ENCODE results near the gene SGK1.

Gene SGK1

DNA sequence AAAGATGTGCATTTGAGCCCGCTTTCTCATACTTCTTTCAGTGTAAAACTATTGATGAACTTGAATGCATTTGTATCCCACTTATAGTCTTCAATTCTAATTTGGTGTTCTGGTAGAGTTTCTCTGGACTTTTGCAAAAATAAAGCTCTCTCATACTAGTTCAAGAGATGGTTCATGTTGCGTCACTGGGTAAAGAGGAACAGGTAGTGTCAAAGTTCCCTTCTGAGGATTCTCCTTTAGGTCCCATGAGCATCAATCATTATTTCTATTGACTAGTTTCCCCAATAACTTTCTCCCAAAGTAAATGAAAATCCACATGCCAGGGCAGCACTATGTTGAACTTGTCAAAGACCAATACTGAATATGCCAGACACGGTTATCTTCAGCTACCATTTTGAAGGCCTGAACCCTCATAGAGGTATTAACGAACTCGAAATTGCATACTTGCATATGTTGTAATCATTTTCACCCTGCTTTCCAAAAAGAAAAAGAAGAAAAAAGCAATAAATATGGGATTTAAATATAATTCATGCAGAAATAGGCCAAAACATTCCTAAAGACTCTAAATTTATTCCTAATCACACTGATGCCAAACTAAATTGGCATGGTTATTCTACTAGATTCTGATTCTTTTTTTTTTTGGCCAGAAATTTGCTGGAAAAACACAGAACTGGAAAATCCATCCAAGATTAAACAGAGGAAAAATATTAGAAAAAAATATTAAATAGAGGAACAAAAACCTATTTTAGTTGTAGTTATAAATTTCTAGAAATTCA lies 84.5 kb downstream of the SGK1 start:
- Histone ChIP-seq H3K36me3 (ENCODE audit: control insufficient read depth, insufficient read depth, low read length) (no peaks in the 10 kb centered on the region), H3K4me3 (replicated peaks; ENCODE audit: low read depth, low read length) (no peak overlapping the region), H3K27me3 (replicated peaks; ENCODE audit: control insufficient read depth, insufficient read depth, low read length) (no peaks in the 10 kb centered on the region)
- TF ChIP-seq, protein P1, sequence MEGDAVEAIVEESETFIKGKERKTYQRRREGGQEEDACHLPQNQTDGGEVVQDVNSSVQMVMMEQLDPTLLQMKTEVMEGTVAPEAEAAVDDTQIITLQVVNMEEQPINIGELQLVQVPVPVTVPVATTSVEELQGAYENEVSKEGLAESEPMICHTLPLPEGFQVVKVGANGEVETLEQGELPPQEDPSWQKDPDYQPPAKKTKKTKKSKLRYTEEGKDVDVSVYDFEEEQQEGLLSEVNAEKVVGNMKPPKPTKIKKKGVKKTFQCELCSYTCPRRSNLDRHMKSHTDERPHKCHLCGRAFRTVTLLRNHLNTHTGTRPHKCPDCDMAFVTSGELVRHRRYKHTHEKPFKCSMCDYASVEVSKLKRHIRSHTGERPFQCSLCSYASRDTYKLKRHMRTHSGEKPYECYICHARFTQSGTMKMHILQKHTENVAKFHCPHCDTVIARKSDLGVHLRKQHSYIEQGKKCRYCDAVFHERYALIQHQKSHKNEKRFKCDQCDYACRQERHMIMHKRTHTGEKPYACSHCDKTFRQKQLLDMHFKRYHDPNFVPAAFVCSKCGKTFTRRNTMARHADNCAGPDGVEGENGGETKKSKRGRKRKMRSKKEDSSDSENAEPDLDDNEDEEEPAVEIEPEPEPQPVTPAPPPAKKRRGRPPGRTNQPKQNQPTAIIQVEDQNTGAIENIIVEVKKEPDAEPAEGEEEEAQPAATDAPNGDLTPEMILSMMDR (IDR thresholded peaks at IDR 0.05; ENCODE audit: insufficient read depth, low read length, poor library complexity, severe bottlenecking), result no peak
- no peak for DNase-seq (ENCODE audit: extremely low read depth, insufficient read length)

DNA sequence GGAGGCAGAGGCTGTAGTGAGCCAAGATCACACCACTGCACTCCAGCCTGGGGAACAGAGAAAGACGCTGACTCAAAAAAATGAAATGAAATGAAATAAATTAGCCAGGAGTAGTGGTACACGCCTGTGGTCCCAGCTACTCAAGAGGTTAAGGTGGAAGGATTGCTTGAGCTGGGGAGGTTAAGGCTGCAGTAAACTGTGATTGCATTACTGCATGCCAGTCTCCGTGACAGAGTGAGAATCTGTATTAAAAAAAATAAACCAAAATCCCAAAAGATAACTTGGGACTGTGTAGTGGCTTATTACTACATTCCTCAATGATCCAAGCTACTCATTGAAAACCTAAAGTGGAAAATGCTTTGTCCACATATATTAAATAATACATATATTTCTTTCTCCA lies 87.0 kb downstream of the SGK1 start:
- Histone ChIP-seq H3K36me3 (ENCODE audit: control insufficient read depth, insufficient read depth, low read length) (no peaks in the 10 kb centered on the region), H3K27me3 (replicated peaks; ENCODE audit: control insufficient read depth, insufficient read depth, low read length) (no peaks in the 10 kb centered on the region), H3K4me3 (replicated peaks; ENCODE audit: low read depth, low read length) (no peak overlapping the region)
- DNase-seq (ENCODE audit: extremely low read depth, insufficient read length), result no peak
- TF ChIP-seq, protein P1 (IDR thresholded peaks at IDR 0.05; ENCODE audit: insufficient read depth, low read length, poor library complexity, severe bottlenecking), result no peak

DNA sequence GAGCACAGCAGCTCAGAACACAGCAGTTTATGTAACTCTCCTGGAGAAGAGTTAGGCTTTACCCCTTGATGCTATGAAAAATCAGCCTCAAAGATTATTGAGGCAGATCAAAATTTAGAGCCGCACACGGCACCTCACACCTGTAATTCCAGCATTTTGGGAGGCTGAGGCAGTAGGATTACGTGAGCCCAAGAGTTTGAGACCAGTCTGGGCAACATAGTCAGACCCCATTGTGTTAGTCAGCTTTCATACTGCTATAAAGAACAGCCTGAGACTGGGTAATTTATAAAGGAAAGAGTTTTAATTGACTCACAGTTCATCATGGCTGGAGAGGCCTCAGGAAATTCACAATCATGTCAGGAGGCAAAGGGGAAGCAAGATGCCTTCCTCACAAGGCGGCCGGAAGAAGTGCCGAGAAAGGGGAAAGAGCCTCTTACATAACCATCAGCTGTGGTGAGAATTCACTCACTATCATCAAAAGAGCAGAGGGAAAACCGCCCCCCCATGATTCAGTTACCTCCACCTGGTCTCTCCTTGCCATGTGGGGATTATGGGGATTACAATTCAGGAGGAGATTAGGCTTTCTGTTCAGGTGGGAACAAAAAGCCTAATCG lies 87.7 kb downstream of the SGK1 start:
- no peak overlapping the region; the same call in 1 of the 2 replicates for H3K4me3 ChIP-seq (replicated peaks; ENCODE audit: low read depth, low read length)
- DNase-seq (ENCODE audit: extremely low read depth, insufficient read length), result no peak
- no peaks in the 10 kb centered on the region for H3K36me3 ChIP-seq (ENCODE audit: control insufficient read depth, insufficient read depth, low read length)
- H3K27me3 ChIP-seq (replicated peaks; ENCODE audit: control insufficient read depth, insufficient read depth, low read length), result no peaks in the 10 kb centered on the region
- TF ChIP-seq, protein P1 (IDR thresholded peaks at IDR 0.05; ENCODE audit: insufficient read depth, low read length, poor library complexity, severe bottlenecking), result no peak

DNA sequence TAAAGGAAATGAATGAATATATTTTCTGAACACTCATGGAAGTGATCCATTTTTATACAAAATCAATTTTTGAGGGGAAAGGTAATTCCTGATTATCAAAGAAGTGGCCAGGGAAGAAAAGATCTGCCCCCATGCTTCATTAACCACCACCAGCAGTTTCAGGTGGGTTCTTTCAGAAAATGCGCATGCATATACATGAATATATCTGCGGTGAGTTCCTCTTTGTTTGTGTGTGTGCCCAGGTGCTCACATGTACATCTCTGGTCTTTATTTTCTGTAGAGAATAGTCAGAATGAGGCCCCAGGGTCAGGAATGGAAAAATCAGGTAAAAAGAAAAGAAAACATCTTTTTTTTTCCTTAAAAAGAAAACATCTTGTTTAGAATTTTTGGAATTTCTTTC lies 88.4 kb downstream of the SGK1 start:
- TF ChIP-seq, protein P1 (IDR thresholded peaks at IDR 0.05; ENCODE audit: insufficient read depth, low read length, poor library complexity, severe bottlenecking), result no peak
- no peaks in the 10 kb centered on the region for H3K36me3 ChIP-seq (ENCODE audit: control insufficient read depth, insufficient read depth, low read length)
- no peak for DNase-seq (ENCODE audit: extremely low read depth, insufficient read length)

DNA sequence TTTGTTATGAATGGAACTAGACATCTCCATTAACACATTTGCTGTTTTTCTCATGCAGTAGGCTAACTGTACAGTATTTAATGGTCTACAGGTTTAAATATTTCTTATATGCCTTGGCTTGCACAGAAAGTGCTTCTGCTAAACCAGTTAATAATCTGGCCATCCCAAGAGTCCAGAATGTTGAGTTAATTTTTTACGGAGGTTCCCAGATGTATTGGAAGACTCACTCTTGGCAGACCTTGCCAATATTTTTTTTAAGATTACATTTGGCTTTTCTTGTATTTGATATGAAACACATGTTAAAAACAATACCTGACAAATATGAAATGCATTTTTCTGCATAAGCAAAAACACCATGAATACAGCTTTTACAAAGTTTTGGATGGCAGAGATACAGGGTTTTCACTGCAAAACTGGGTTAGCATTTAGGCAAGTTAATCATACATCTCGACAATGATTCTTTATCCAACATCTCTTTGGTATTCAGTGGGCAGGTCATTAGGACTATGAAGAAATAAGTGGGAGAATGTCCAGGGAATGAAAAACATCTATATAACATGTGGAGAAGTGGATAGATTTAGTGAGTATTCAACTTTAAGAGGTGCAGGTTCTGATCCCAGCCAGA lies 94.0 kb downstream of the SGK1 start:
- no peak for DNase-seq (ENCODE audit: extremely low read depth, insufficient read length)
- TF ChIP-seq, protein P1 (IDR thresholded peaks at IDR 0.05; ENCODE audit: insufficient read depth, low read length, poor library complexity, severe bottlenecking), result no peak
- H3K27me3 ChIP-seq (replicated peaks; ENCODE audit: control insufficient read depth, insufficient read depth, low read length), result no peaks in the 10 kb centered on the region

More for the DNA sequence above, 88.4 kb downstream of the SGK1 start:
- no peak overlapping the region for H3K4me3 ChIP-seq (replicated peaks; ENCODE audit: low read depth, low read length)
- no peaks in the 10 kb centered on the region for H3K27me3 ChIP-seq (replicated peaks; ENCODE audit: control insufficient read depth, insufficient read depth, low read length)

More for the DNA sequence above, 94.0 kb downstream of the SGK1 start:
- no peaks in the 10 kb centered on the region for H3K36me3 ChIP-seq (ENCODE audit: control insufficient read depth, insufficient read depth, low read length)
- H3K4me3 ChIP-seq (replicated peaks; ENCODE audit: low read depth, low read length), result no peak overlapping the region

Measured in GM06990 (cell line).